Endothelial cell of umbilical vein (primary cell): ENCODE measurements around the gene WDR26.

Source experiments
- MYC ChIP-seq: IDR thresholded peaks from one replicate; pipeline ENCODE4 v1.6.1; 2011; ENCODE audit warnings: mild to moderate bottlenecking, low read depth, low read length
- POLR2A ChIP-seq: IDR thresholded peaks from 2 replicates; pipeline ENCODE4 v1.6.1; 2012; ENCODE audit warnings: low read depth, mild to moderate bottlenecking, control low read depth, low read length
- TF ChIP-seq, protein P1 (sequence below), 2 donors: IDR thresholded peaks; 1 replicate in 1 of 2; 2 replicates in 1 of 2; pipeline ENCODE4 v1.5.1; 2011; ENCODE audit warnings: low read length in 2 of 2, mild to moderate bottlenecking in 2 of 2, moderate library complexity in 2 of 2, control low read depth in 1 of 2, inconsistent platforms in 1 of 2, low read depth in 1 of 2; ENCODE audit not compliant: insufficient read depth in 1 of 2; ENCODE audit errors: extremely low read depth in 1 of 2

DNA sequence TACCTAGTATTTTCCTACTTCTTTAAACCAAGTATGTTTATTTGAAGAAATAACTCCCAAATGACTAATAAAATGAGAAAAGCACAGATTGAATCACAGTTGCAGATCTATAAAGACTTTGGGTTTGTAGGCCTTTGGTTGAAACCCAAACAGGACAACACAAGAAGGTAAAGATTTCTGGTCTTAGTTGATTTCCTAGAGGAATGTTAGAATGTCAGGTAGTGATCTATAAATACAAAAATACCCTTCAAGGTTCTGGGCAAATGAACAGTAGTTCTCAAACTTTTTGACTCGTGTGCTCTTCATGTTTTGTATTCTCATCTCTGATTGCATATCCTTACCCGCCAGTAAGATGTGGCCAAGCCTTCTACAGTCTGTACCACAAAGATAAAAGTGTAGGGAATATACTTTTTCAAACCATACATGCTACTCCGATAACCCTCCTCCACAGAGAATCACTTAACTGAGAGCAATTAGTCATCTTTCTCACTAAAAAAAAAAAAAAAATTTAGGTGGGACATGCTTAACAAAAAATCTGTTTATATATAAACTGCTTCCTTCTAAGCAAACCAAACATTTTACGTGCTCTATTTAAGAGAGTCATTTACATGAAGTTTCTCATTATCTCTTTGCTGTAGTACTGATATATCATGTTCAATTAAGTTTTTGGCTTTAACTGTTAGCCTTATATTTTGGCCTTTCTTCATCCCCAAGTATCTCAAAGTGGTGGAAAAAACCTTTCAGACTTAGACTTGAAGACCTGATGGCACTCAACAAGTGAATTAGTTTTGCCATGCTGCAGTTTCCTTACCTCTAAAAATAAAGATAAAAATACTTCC, 42.0 kb downstream of the WDR26 start:
- TF ChIP-seq MYC (no peak), POLR2A (no peak)
- TF ChIP-seq, protein P1, sequence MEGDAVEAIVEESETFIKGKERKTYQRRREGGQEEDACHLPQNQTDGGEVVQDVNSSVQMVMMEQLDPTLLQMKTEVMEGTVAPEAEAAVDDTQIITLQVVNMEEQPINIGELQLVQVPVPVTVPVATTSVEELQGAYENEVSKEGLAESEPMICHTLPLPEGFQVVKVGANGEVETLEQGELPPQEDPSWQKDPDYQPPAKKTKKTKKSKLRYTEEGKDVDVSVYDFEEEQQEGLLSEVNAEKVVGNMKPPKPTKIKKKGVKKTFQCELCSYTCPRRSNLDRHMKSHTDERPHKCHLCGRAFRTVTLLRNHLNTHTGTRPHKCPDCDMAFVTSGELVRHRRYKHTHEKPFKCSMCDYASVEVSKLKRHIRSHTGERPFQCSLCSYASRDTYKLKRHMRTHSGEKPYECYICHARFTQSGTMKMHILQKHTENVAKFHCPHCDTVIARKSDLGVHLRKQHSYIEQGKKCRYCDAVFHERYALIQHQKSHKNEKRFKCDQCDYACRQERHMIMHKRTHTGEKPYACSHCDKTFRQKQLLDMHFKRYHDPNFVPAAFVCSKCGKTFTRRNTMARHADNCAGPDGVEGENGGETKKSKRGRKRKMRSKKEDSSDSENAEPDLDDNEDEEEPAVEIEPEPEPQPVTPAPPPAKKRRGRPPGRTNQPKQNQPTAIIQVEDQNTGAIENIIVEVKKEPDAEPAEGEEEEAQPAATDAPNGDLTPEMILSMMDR (IDR thresholded peaks at IDR 0.05; ENCODE audit: extremely low read depth in 1 of 2, insufficient read depth in 1 of 2, low read depth in 1 of 2, low read length in 2 of 2), result no peak
